Neural progenitor cell (in vitro differentiated cells): ENCODE measurements around the gene CDH13.

ENCODE experiments used
- EZH2 ChIP-seq: fragments of 200-600 bp; sonication (generic); IDR thresholded peaks from 2 replicates; pipeline ENCODE4 v1.6.1; 2017; ENCODE audit warnings: antibody characterized with exemption, mild to moderate bottlenecking, moderate library complexity
- EZH2phosphoT487 ChIP-seq: fragments of 200-600 bp; sonication (generic); IDR thresholded peaks from 2 replicates; pipeline ENCODE4 v1.6.1; 2017; ENCODE audit warnings: antibody characterized with exemption
- TF ChIP-seq, protein P1 (sequence below): fragments of 200-600 bp; sonication (generic); IDR thresholded peaks from 2 replicates; pipeline ENCODE4 v1.5.1; 2017; ENCODE audit warnings: antibody characterized with exemption, mild to moderate bottlenecking

DNA sequence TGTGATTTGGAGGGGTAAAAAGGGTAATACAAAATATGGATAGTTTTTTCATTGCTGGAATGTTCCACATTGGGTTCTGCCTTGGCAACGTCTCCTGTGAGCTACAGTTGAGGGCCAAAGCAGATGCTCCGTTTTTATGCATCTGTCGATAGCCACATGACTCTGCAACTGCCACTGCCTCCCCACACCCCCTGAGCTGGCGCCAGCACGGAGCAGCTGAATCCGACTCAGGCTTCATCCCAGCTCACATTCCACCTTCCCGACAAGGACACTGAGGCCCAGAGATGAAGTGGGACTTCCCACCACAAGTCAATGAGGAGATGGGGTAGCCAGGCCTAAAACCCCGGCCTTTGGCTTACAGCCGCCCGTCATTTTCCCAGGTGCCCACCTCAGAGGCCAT lies 334.1 kb downstream of the CDH13 start:
- TF ChIP-seq, protein P1, sequence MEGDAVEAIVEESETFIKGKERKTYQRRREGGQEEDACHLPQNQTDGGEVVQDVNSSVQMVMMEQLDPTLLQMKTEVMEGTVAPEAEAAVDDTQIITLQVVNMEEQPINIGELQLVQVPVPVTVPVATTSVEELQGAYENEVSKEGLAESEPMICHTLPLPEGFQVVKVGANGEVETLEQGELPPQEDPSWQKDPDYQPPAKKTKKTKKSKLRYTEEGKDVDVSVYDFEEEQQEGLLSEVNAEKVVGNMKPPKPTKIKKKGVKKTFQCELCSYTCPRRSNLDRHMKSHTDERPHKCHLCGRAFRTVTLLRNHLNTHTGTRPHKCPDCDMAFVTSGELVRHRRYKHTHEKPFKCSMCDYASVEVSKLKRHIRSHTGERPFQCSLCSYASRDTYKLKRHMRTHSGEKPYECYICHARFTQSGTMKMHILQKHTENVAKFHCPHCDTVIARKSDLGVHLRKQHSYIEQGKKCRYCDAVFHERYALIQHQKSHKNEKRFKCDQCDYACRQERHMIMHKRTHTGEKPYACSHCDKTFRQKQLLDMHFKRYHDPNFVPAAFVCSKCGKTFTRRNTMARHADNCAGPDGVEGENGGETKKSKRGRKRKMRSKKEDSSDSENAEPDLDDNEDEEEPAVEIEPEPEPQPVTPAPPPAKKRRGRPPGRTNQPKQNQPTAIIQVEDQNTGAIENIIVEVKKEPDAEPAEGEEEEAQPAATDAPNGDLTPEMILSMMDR = no peak
- TF ChIP-seq EZH2phosphoT487 (no peak), EZH2 (no peak)
